Mesenchymal stem cell (in vitro differentiated cells and primary cell): ENCODE measurements around the gene RPE.

Experiments
- DNase-seq: peaks from one replicate; pipeline ENCODE4 v3.0.0-alpha.2; 2013
- H2AFZ ChIP-seq: one replicate; pipeline ENCODE4 v1.6.1; 2013; ENCODE audit warnings: low read depth, mild to moderate bottlenecking, control low read depth, inconsistent platforms, low read length, moderate library complexity
- H2AK5ac ChIP-seq: 2 replicates; pipeline ENCODE4 v1.6.1; 2013; ENCODE audit warnings: low read length, moderate library complexity, mild to moderate bottlenecking, inconsistent platforms; ENCODE audit not compliant: severe bottlenecking
- H2BK120ac ChIP-seq: one replicate; pipeline ENCODE4 v1.6.1; 2013; ENCODE audit warnings: low read depth, mild to moderate bottlenecking, inconsistent platforms, low read length, moderate library complexity
- H2BK12ac ChIP-seq, 2 experiments: one replicate each; pipeline ENCODE4 v1.6.1; 2013; ENCODE audit warnings: inconsistent platforms in 2 of 2, low read length in 2 of 2, mild to moderate bottlenecking in 2 of 2, moderate library complexity in 2 of 2, control low read depth in 1 of 2
- H2BK15ac ChIP-seq: one replicate; pipeline ENCODE4 v1.6.1; 2013; ENCODE audit warnings: mild to moderate bottlenecking, low read depth, inconsistent platforms; ENCODE audit not compliant: poor library complexity, severe bottlenecking
- H2BK5ac ChIP-seq: 2 replicates; pipeline ENCODE4 v1.6.1; 2013; ENCODE audit warnings: low read depth, mild to moderate bottlenecking, low read length, control low read depth, inconsistent platforms; ENCODE audit not compliant: poor library complexity, severe bottlenecking
- H3K14ac ChIP-seq, 2 experiments: one replicate each; pipeline ENCODE4 v1.6.1; 2013; ENCODE audit warnings: inconsistent platforms in 2 of 2, low read length in 2 of 2, control low read depth in 1 of 2, mild to moderate bottlenecking in 1 of 2, moderate library complexity in 1 of 2
- H3K18ac ChIP-seq, 2 experiments: one replicate each; pipeline ENCODE4 v1.6.1; 2013; ENCODE audit warnings: inconsistent platforms in 2 of 2, low read length in 2 of 2, control low read depth in 1 of 2, low read depth in 1 of 2, mild to moderate bottlenecking in 1 of 2
- H3K23ac ChIP-seq, 2 experiments: one replicate each; pipeline ENCODE4 v1.6.1; 2013; ENCODE audit warnings: inconsistent platforms in 2 of 2, low read length in 2 of 2, mild to moderate bottlenecking in 2 of 2, moderate library complexity in 2 of 2, control low read depth in 1 of 2
- H3K27ac ChIP-seq: 2 replicates; pipeline ENCODE4 v1.5.1; 2013; ENCODE audit warnings: mild to moderate bottlenecking, moderate library complexity, low read length, control low read depth, inconsistent platforms; ENCODE audit not compliant: poor library complexity, severe bottlenecking
- H3K27me3 ChIP-seq, 2 experiments: 2 replicates each; pipeline versions ENCODE4 v1.6.1 to v1.7.0; 2013; ENCODE audit warnings: low read length in 2 of 2, mild to moderate bottlenecking in 2 of 2, moderate library complexity in 2 of 2, control low read depth in 1 of 2, inconsistent platforms in 1 of 2; ENCODE audit not compliant: control insufficient read depth in 1 of 2, insufficient read depth in 1 of 2
- H3K36me3 ChIP-seq, 2 experiments: 2 replicates each; pipeline versions ENCODE4 v1.6.1 to v1.7.0; 2013; ENCODE audit warnings: low read length in 2 of 2, control low read depth in 1 of 2, inconsistent platforms in 1 of 2, low read depth in 1 of 2, mild to moderate bottlenecking in 1 of 2; ENCODE audit not compliant: insufficient read depth in 2 of 2, control insufficient read depth in 1 of 2
- H3K4ac ChIP-seq, 2 experiments: one replicate each; pipeline ENCODE4 v1.6.1; 2013; ENCODE audit warnings: inconsistent platforms in 2 of 2, low read length in 2 of 2, mild to moderate bottlenecking in 2 of 2, moderate library complexity in 2 of 2, control low read depth in 1 of 2, low read depth in 1 of 2
- H3K4me1 ChIP-seq: 2 replicates; pipeline ENCODE4 v1.6.1; 2013; ENCODE audit warnings: low read depth, low read length, control low read depth; ENCODE audit not compliant: control insufficient read depth, insufficient read depth
- H3K4me2 ChIP-seq: 2 replicates; pipeline ENCODE4 v1.6.1; 2013; ENCODE audit warnings: low read length, mild to moderate bottlenecking, inconsistent platforms; ENCODE audit not compliant: poor library complexity, severe bottlenecking
- H3K4me3 ChIP-seq, 2 experiments: 2 replicates each; pipeline versions ENCODE4 v1.5.1 to v1.7.0; 2013; ENCODE audit warnings: low read length in 2 of 2, mild to moderate bottlenecking in 2 of 2, control low read depth in 1 of 2, low read depth in 1 of 2; ENCODE audit not compliant: insufficient read depth in 1 of 2
- H3K79me1 ChIP-seq: replicated peaks from 2 replicates; pipeline ENCODE4 v1.6.1; 2013; ENCODE audit warnings: mild to moderate bottlenecking, control low read depth, low read length, inconsistent platforms; ENCODE audit not compliant: poor library complexity, severe bottlenecking
- H3K9ac ChIP-seq: 2 replicates; pipeline ENCODE4 v1.7.0; 2013; ENCODE audit warnings: mild to moderate bottlenecking, low read length, moderate library complexity
- H3K9me3 ChIP-seq: 2 replicates; pipeline ENCODE4 v1.7.0; 2013; ENCODE audit warnings: mild to moderate bottlenecking, low read length; ENCODE audit not compliant: control insufficient read depth
- H4K8ac ChIP-seq: one replicate; pipeline ENCODE4 v1.6.1; 2013; ENCODE audit warnings: inconsistent platforms, mild to moderate bottlenecking, low read length, moderate library complexity
- H4K91ac ChIP-seq: one replicate; pipeline ENCODE4 v1.6.1; 2013; ENCODE audit warnings: mild to moderate bottlenecking, low read length, inconsistent platforms
- WGBS: methylation state at CpG from one replicate; pipeline ENCODE4 v1.1.7; 2013; ENCODE audit warnings: mixed read lengths; 5-methylcytosine and 5-hydroxymethylcytosine counted together

RPE gene

DNA sequence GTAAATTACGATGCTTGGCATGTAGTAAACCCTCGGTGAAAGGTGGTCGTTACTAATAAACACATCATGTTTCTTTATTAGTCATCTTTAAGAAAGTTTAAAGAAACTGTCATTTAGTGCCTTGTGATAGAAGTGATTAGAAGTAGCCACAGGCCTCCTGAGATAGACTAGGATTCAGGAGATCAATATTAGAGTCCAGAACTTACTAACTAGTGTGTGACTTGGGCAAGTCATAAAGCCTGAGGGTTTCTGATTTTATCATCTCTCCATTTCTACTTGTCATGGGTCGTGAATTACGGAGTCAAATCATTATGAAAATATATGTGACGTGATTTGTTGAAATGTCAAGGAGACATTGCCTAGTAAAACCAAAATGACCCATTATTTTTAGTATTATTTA is 6.7 kb downstream of the RPE start:
- Histone ChIP-seq H4K8ac (no peak overlapping the region), H2BK15ac (no peak overlapping the region), H3K9ac (no peak overlapping the region), H3K14ac (no peak overlapping the region), H2BK5ac (no peak overlapping the region), H2BK120ac (no peak overlapping the region), H3K27ac (no peak overlapping the region), H3K23ac (no peak overlapping the region), H2BK12ac (no peak overlapping the region), H3K18ac (no peak overlapping the region), H2AFZ (no peak overlapping the region), H3K4me2 (no peak overlapping the region), H3K79me1 (no peaks in the 10 kb centered on the region), H3K27me3 (no peaks in the 10 kb centered on the region), H3K4ac (no peak overlapping the region), H4K91ac (no peak overlapping the region), H3K4me1 (peaks cover 5% of the 10 kb centered on the region), H3K4me3 (no peak overlapping the region), H3K9me3 (no peaks in the 10 kb centered on the region), H2AK5ac (no peak overlapping the region), H3K36me3 (peaks cover 12 to 46% of the 10 kb centered on the region in 2 experiments)
- no CpG with 5 or more reads among the region's 6 CpGs for WGBS
- no peak for DNase-seq

DNA sequence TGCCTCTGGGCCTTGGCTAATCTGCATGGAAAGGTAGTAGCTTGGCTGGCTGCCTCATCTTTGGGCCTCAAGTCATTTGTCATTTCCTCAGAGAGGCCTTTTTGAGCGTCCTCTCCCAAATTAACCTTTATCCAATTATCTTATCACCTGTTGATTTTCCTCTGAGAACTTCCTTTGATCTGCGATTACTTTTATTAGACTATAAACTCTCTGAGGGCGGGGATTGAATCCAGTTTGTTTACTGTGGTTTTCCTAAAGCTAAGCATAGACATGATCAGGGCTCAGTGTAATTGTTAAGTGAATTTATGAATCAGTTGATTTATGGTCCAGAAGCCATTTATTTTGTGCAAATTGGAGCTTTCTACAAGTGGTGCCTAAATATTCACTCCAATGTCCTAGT is 7.5 kb downstream of the RPE start:
- H3K36me3 ChIP-seq = peaks cover 13 to 53% of the 10 kb centered on the region in 2 experiments
- H3K9ac ChIP-seq = no peak overlapping the region
- no peak overlapping the region for H3K4ac ChIP-seq
- no peak overlapping the region for H2BK120ac ChIP-seq
- H3K4me2 ChIP-seq = no peak overlapping the region
- H3K4me3 ChIP-seq = no peak overlapping the region
- no peaks in the 10 kb centered on the region for H3K79me1 ChIP-seq
- no peak overlapping the region for H2BK15ac ChIP-seq
- H4K91ac ChIP-seq = no peak overlapping the region
- no peak overlapping the region for H2AFZ ChIP-seq
- no peak overlapping the region for H3K23ac ChIP-seq
- H3K27ac ChIP-seq = no peak overlapping the region
- H3K14ac ChIP-seq = no peak overlapping the region
- no peak overlapping the region for H2BK5ac ChIP-seq
- no peak overlapping the region for H2BK12ac ChIP-seq
- DNase-seq = no peak
- peaks cover 3% of the 10 kb centered on the region for H3K4me1 ChIP-seq
- WGBS = 82% methylated on average over 3 of the region's 3 CpGs
- no peak overlapping the region for H2AK5ac ChIP-seq
- H3K9me3 ChIP-seq = no peaks in the 10 kb centered on the region
- no peak overlapping the region for H3K18ac ChIP-seq
- H4K8ac ChIP-seq = no peak overlapping the region
- H3K27me3 ChIP-seq = no peaks in the 10 kb centered on the region

DNA sequence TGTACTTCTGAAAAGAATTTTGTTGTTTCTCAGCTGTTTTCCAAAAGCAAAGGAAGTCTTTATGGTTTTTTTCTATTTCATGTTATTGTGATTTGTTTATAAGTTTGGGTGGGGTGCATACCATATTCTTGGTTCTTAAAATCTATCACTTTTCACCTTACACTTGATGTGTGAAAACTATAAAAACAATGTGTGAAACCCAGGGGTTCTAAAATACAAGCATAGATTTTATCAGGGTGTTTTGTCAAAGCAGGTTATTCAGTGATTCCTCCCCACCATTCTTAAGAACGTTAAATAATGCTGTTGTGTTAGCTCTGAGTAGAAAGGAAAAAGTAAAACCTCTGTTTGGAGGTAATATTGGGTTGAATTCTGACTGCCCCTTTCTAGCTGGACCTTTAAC is 17.7 kb downstream of the RPE start:
- H2AK5ac ChIP-seq = no peak overlapping the region
- H2BK5ac ChIP-seq = no peak overlapping the region
- H3K23ac ChIP-seq = no peak overlapping the region
- DNase-seq = no peak
- no peak overlapping the region for H2BK120ac ChIP-seq
- H3K4ac ChIP-seq = no peak overlapping the region
- no peak overlapping the region for H2AFZ ChIP-seq
- no peaks in the 10 kb centered on the region for H3K4me1 ChIP-seq
- WGBS = no CpG with 5 or more reads among the region's 1 CpG
- no peak overlapping the region for H3K27ac ChIP-seq
- peaks cover 19% of the 10 kb centered on the region for H3K79me1 ChIP-seq
- H3K36me3 ChIP-seq = peaks cover 8 to 99% of the 10 kb centered on the region in 2 experiments
- no peak overlapping the region for H4K91ac ChIP-seq
- H3K14ac ChIP-seq = no peak overlapping the region
- no peak overlapping the region for H3K4me2 ChIP-seq
- H3K9me3 ChIP-seq = no peaks in the 10 kb centered on the region
- no peak overlapping the region for H3K9ac ChIP-seq
- no peak overlapping the region for H3K4me3 ChIP-seq
- H3K18ac ChIP-seq = no peak overlapping the region
- H3K27me3 ChIP-seq = no peaks in the 10 kb centered on the region
- no peak overlapping the region for H2BK15ac ChIP-seq
- no peak overlapping the region for H4K8ac ChIP-seq
- no peak overlapping the region for H2BK12ac ChIP-seq

DNA sequence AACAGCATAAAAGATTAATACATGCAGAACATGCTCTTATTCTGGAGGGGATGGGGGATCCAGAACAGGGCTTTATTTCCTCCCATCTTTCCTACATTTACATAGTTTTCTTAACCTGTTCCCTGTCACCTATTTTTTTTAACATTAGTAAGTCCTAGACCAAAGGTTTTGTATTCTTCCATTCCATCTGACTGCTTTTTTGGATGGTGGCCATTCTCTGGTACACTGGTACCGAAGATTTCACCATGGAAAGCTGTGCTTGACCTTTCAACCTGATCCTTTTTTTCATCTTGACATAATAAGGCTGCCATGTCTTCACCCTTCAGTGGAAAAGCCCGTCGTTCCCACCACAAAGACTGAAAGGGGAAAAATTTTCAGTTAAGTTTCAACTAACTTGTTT is 20.4 kb downstream of the RPE start:
- no peak overlapping the region for H2BK12ac ChIP-seq
- H3K4me3 ChIP-seq = no peak overlapping the region
- H2AFZ ChIP-seq = no peak overlapping the region
- H2BK5ac ChIP-seq = no peak overlapping the region
- no peaks in the 10 kb centered on the region for H3K4me1 ChIP-seq
- no peak overlapping the region for H3K18ac ChIP-seq
- no peak overlapping the region for H3K4me2 ChIP-seq
- no peak overlapping the region for H3K27ac ChIP-seq
- no peak overlapping the region for H3K4ac ChIP-seq
- H3K36me3 ChIP-seq = peaks cover under 1 to 87% of the 10 kb centered on the region in 2 experiments
- peaks cover 9% of the 10 kb centered on the region for H3K79me1 ChIP-seq
- no peaks in the 10 kb centered on the region for H3K27me3 ChIP-seq
- H2AK5ac ChIP-seq = no peak overlapping the region
- WGBS = 100% methylated on average over 1 of the region's 3 CpGs
- H2BK120ac ChIP-seq = no peak overlapping the region
- H2BK15ac ChIP-seq = no peak overlapping the region
- no peak overlapping the region for H3K9ac ChIP-seq
- DNase-seq = no peak
- no peak overlapping the region for H3K23ac ChIP-seq
- no peak overlapping the region for H4K8ac ChIP-seq
- no peaks in the 10 kb centered on the region for H3K9me3 ChIP-seq
- no peak overlapping the region for H4K91ac ChIP-seq
- H3K14ac ChIP-seq = no peak overlapping the region
